ENCODE data around the gene CNTN4.
A peak's percentile ranks its signal among the peaks of the same experiment; 100 is the strongest.

Gene CNTN4

GRCh38 chr3:3015185-3016089 is 916.8 kb downstream of the CNTN4 start:
- H3K36me3 ChIP-seq (replicated peaks; ENCODE audit: insufficient read depth, low read length) = no peaks in the 10 kb centered on the region
- H3K27me3 ChIP-seq (replicated peaks; ENCODE audit: insufficient read depth, low read length) = no peaks in the 10 kb centered on the region
- H3K9me2 ChIP-seq (replicated peaks; ENCODE audit: insufficient read depth, low read length) = no peaks in the 10 kb centered on the region
- H2AFZ ChIP-seq (ENCODE audit: low read length) = no peak overlapping the region
- no peak overlapping the region for H3K4me2 ChIP-seq (ENCODE audit: low read depth, low read length)
- no peaks in the 10 kb centered on the region for H4K20me1 ChIP-seq (ENCODE audit: insufficient read depth, low read length)
- no peaks in the 10 kb centered on the region for H3K79me2 ChIP-seq (ENCODE audit: low read length)
- no peak overlapping the region for H3K9ac ChIP-seq (ENCODE audit: low read length)
- no peaks in the 10 kb centered on the region for H3K9me3 ChIP-seq (replicated peaks; ENCODE audit: insufficient read depth, low read length)
- DNase-seq = peak; percentile 30
- no peaks in the 10 kb centered on the region for H3K4me1 ChIP-seq (ENCODE audit: low read length)
- H3F3A ChIP-seq (ENCODE audit: insufficient read depth, low read length) = no peaks in the 10 kb centered on the region
- no peak overlapping the region for H3K27ac ChIP-seq (ENCODE audit: low read length)
- no peak overlapping the region for H3K4me3 ChIP-seq (ENCODE audit: low read length)
- TF ChIP-seq, protein P1, sequence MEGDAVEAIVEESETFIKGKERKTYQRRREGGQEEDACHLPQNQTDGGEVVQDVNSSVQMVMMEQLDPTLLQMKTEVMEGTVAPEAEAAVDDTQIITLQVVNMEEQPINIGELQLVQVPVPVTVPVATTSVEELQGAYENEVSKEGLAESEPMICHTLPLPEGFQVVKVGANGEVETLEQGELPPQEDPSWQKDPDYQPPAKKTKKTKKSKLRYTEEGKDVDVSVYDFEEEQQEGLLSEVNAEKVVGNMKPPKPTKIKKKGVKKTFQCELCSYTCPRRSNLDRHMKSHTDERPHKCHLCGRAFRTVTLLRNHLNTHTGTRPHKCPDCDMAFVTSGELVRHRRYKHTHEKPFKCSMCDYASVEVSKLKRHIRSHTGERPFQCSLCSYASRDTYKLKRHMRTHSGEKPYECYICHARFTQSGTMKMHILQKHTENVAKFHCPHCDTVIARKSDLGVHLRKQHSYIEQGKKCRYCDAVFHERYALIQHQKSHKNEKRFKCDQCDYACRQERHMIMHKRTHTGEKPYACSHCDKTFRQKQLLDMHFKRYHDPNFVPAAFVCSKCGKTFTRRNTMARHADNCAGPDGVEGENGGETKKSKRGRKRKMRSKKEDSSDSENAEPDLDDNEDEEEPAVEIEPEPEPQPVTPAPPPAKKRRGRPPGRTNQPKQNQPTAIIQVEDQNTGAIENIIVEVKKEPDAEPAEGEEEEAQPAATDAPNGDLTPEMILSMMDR (IDR thresholded peaks at IDR 0.05; ENCODE audit: low read length) = peak; percentile 56
- TF ChIP-seq EZH2 (optimal IDR thresholded peaks at IDR 0.05; ENCODE audit: low read depth, low read length) = no peak

DNA sequence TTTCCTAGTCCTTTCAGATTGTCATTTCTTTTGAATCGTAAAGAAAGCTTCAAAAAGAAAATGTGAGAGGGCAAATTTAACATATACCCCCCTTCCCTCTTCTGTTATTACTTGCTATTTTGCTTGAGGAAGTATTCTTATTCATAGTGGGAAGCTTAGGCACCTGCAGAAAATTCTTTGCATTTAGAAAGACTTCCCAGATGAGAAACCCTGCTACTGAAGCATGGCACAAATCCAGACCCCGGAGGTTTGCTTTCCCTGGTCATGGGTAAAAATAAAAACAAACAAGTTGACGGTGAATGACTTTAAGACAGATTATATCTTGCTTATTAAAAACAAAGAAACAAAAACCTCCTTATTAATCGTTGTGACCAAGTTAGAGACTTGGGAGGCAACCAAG is 917.6 kb downstream of the CNTN4 start:
- Histone ChIP-seq H2AFZ (ENCODE audit: low read length) (no peak overlapping the region), H3K36me3 (replicated peaks; ENCODE audit: insufficient read depth, low read length) (no peaks in the 10 kb centered on the region), H3K27ac (ENCODE audit: low read length) (no peak overlapping the region)

DNA sequence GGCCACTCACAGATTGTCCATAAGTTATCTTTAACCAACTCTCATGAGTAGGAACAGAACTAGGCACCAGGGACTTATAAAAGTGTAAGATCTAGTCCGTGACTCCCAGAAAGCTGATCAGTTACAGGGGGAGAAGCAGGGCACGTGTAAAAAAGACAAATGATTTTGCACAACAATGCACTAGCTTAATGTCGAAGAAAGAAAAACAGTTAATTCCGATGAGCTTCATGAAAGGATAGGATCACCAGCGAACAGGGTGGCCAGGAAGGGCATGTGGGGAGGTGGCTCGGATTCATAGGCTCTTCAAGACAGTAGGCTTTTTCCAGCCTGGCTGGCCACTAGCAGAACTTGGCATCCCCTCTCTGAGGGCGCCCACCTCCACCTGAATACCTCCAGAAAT is 921.5 kb downstream of the CNTN4 start:
- no peaks in the 10 kb centered on the region for H3K79me2 ChIP-seq (ENCODE audit: low read length)
- H3K9me3 ChIP-seq (replicated peaks; ENCODE audit: insufficient read depth, low read length) = no peaks in the 10 kb centered on the region
- H3K9ac ChIP-seq (ENCODE audit: low read length) = no peak overlapping the region
- no peaks in the 10 kb centered on the region for H3K27me3 ChIP-seq (replicated peaks; ENCODE audit: insufficient read depth, low read length)
- DNase-seq = no peak
- no peaks in the 10 kb centered on the region for H3K9me2 ChIP-seq (replicated peaks; ENCODE audit: insufficient read depth, low read length)
- H3K27ac ChIP-seq (ENCODE audit: low read length) = no peak overlapping the region
- H2AFZ ChIP-seq (ENCODE audit: low read length) = no peak overlapping the region
- H3K36me3 ChIP-seq (replicated peaks; ENCODE audit: insufficient read depth, low read length) = no peaks in the 10 kb centered on the region
- H3K4me2 ChIP-seq (ENCODE audit: low read depth, low read length) = no peak overlapping the region
- TF ChIP-seq EZH2 (optimal IDR thresholded peaks at IDR 0.05; ENCODE audit: low read depth, low read length) (no peak), EZH2phosphoT487 (IDR thresholded peaks at IDR 0.05; ENCODE audit: low read length) (no peak)
- TF ChIP-seq, protein P1 (IDR thresholded peaks at IDR 0.05; ENCODE audit: low read length) = no peak
- H3K4me1 ChIP-seq (ENCODE audit: low read length) = no peaks in the 10 kb centered on the region
- H3K4me3 ChIP-seq (ENCODE audit: low read length) = no peak overlapping the region
- no peaks in the 10 kb centered on the region for H4K20me1 ChIP-seq (ENCODE audit: insufficient read depth, low read length)
- H3F3A ChIP-seq (ENCODE audit: insufficient read depth, low read length) = no peaks in the 10 kb centered on the region

More for the DNA sequence above, 917.6 kb downstream of the CNTN4 start:
- TF ChIP-seq, protein P1 (IDR thresholded peaks at IDR 0.05; ENCODE audit: low read length) = no peak
- TF ChIP-seq EZH2phosphoT487 (IDR thresholded peaks at IDR 0.05; ENCODE audit: low read length) (no peak), EZH2 (optimal IDR thresholded peaks at IDR 0.05; ENCODE audit: low read depth, low read length) (no peak)
- H3K9me2 ChIP-seq (replicated peaks; ENCODE audit: insufficient read depth, low read length) = no peaks in the 10 kb centered on the region
- no peak for DNase-seq
- H3K9me3 ChIP-seq (replicated peaks; ENCODE audit: insufficient read depth, low read length) = no peaks in the 10 kb centered on the region
- H3K27me3 ChIP-seq (replicated peaks; ENCODE audit: insufficient read depth, low read length) = no peaks in the 10 kb centered on the region
- H3K79me2 ChIP-seq (ENCODE audit: low read length) = no peaks in the 10 kb centered on the region
- no peaks in the 10 kb centered on the region for H3F3A ChIP-seq (ENCODE audit: insufficient read depth, low read length)
- no peak overlapping the region for H3K9ac ChIP-seq (ENCODE audit: low read length)
- H4K20me1 ChIP-seq (ENCODE audit: insufficient read depth, low read length) = no peaks in the 10 kb centered on the region
- no peak overlapping the region for H3K4me3 ChIP-seq (ENCODE audit: low read length)
- H3K4me1 ChIP-seq (ENCODE audit: low read length) = no peaks in the 10 kb centered on the region
- no peak overlapping the region for H3K4me2 ChIP-seq (ENCODE audit: low read depth, low read length)
